Sciatic nerve (tissue), 2 donors: ENCODE measurements around the gene CUEDC1. TPM values are rescaled to one million over a fixed set of nuclear protein-coding genes. Genes with fewer than 3 reads are reported as not detected.
"Not testable (repeated sequence)": the region's sequence is repeated elsewhere in the genome, so short reads cannot be mapped to it uniquely, and the experiment has no call there.

Experiments
- ATAC-seq: fragments of 200-7000 bp; cut with Tn5 transposase; one replicate; pipeline ENCODE4 v1.9.1; 2020; ENCODE audit warnings: mild to moderate bottlenecking, moderate library complexity
- DNase-seq: peaks from one replicate; pipeline ENCODE4 v3.0.0-alpha.2; 2020; ENCODE audit warnings: low spot score
- intact Hi-C: fragments of 100-400 bp; cut with DNase I; formaldehyde crosslinking; loops from one replicate; pipeline ENCODE4 v1.14.2; 2022
- total RNA-seq: library from RNA; stranded (reverse); fragmentation: NEBNext Ultra II Directional; extraction: Animal tissue kit (Norgen Biotek cat#: 25700); gene quantifications from one replicate; pipeline ENCODE4 v1.2.1, GENCODE V29; 2021
- donor health status: DM: no; HTN: no; CAD: no.
- donor health status: DM: no; HTN: no; CAD: no.

The CUEDC1 gene
- total RNA-seq, 1 donor from 2014 or later: 44.3 TPM

GRCh38 chr17:57965521-57966160 is 10.4 kb upstream of the CUEDC1 start:
- intact Hi-C loops: no loop called here
- ATAC-seq (no peak), DNase-seq (peak; percentile 53)

GRCh38 chr17:57963149-57963511 is 7.9 kb upstream of the CUEDC1 start:
- ATAC-seq: no peak
- DNase-seq: peak; percentile 25
- intact Hi-C loops: no loop called here

- ATAC-seq: no peak
- DNase-seq: peak; percentile 39
- intact Hi-C loops: no loop called here
These were observed 7.3 kb upstream of the CUEDC1 start for GRCh38 chr17:57962279-57963148.

- DNase-seq (peak; percentile 26), ATAC-seq (no peak)
- intact Hi-C loops: no loop called here
These were observed 4.7 kb upstream of the CUEDC1 start for GRCh38 chr17:57959929-57960328.

- DNase-seq: peak; percentile 30
- intact Hi-C loops, ATAC-seq: not testable (repeated sequence)
These were observed 3.2 kb upstream of the CUEDC1 start for GRCh38 chr17:57958391-57958790.

GRCh38 chr17:57957886-57958285 is 2.7 kb upstream of the CUEDC1 start:
- ATAC-seq (no peak), DNase-seq (peak; percentile 18)

GRCh38 chr17:57957120-57957850 is 2.1 kb upstream of the CUEDC1 start:
- DNase-seq: peak; percentile 46
- no peak for ATAC-seq
- intact Hi-C loops: no loop called here

More at GRCh38 chr17:57957886-57958285, 2.7 kb upstream of the CUEDC1 start:
- intact Hi-C loops: no loop called here

- DNase-seq: peak; percentile 33
- intact Hi-C loops: no loop called here
These were observed 1.3 kb upstream of the CUEDC1 start for GRCh38 chr17:57956291-57957119.

GRCh38 chr17:57954397-57955182 is 622 bp downstream of the CUEDC1 start:
- intact Hi-C loops: no loop called here
- DNase-seq: peak; percentile 85

More at GRCh38 chr17:57956291-57957119, 1.3 kb upstream of the CUEDC1 start:
- ATAC-seq: no peak

GRCh38 chr17:57953705-57954396 is 1.4 kb downstream of the CUEDC1 start:
- ATAC-seq (peak; percentile 6), DNase-seq (peak; percentile 61)

More at GRCh38 chr17:57954397-57955182, 622 bp downstream of the CUEDC1 start:
- ATAC-seq: peak; percentile 76

GRCh38 chr17:57953219-57953618 is 2.0 kb downstream of the CUEDC1 start:
- intact Hi-C loops: no loop called here
- DNase-seq: no peak

More at GRCh38 chr17:57953705-57954396, 1.4 kb downstream of the CUEDC1 start:
- intact Hi-C loops: no loop called here

GRCh38 chr17:57949649-57950048 is 5.6 kb downstream of the CUEDC1 start:
- ATAC-seq (no peak), DNase-seq (no peak)
- intact Hi-C loops: no loop called here

More at GRCh38 chr17:57953219-57953618, 2.0 kb downstream of the CUEDC1 start:
- ATAC-seq: no peak

- ATAC-seq: peak; percentile 55
- intact Hi-C loops: no loop called here
- no peak for DNase-seq
These were observed 6.4 kb downstream of the CUEDC1 start for GRCh38 chr17:57948555-57949420.

GRCh38 chr17:57948169-57948554 is 7.0 kb downstream of the CUEDC1 start:
- intact Hi-C loops: no loop called here
- ATAC-seq: peak; percentile 32
- no peak for DNase-seq

GRCh38 chr17:57947369-57947768 is 7.8 kb downstream of the CUEDC1 start:
- DNase-seq: no peak
- no peak for ATAC-seq
- intact Hi-C loops: no loop called here

GRCh38 chr17:57946798-57947358 is 8.3 kb downstream of the CUEDC1 start:
- DNase-seq: no peak
- ATAC-seq: peak; percentile 78
- intact Hi-C loops: no loop called here
